Measurements from ENCODE around the gene RFT1.

RFT1 gene

GRCh38 chr3:53122255-53122932, 7.8 kb downstream of the RFT1 start:
- no peak for DNase-seq

- DNase-seq: no peak
Measured at GRCh38 chr3:53120336-53120735, 9.9 kb downstream of the RFT1 start.

- no peak for DNase-seq
Measured at GRCh38 chr3:53116956-53117355, 13.3 kb downstream of the RFT1 start.

GRCh38 chr3:53114412-53115074, 15.7 kb downstream of the RFT1 start:
- no peak for DNase-seq

- DNase-seq: peak; percentile 62
Measured at GRCh38 chr3:53114011-53114400, 16.2 kb downstream of the RFT1 start.

GRCh38 chr3:53113293-53114010, 16.8 kb downstream of the RFT1 start:
- no peak for DNase-seq

- no peak for DNase-seq
Measured at GRCh38 chr3:53111822-53112221, 18.4 kb downstream of the RFT1 start.

GRCh38 chr3:53109891-53110771, 20.1 kb downstream of the RFT1 start:
- no peak for DNase-seq

GRCh38 chr3:53109190-53109589, 21.0 kb downstream of the RFT1 start:
- no peak for DNase-seq

- DNase-seq: no peak
Measured at GRCh38 chr3:53104762-53105161, 25.5 kb downstream of the RFT1 start.

GRCh38 chr3:53103397-53104296, 26.6 kb downstream of the RFT1 start:
- no peak for DNase-seq

- peak; percentile 2 for DNase-seq
Measured at GRCh38 chr3:53102601-53103147, 27.6 kb downstream of the RFT1 start.

- no peak for DNase-seq
Measured at GRCh38 chr3:53101956-53102355, 28.3 kb downstream of the RFT1 start.

GRCh38 chr3:53100818-53101466, 29.3 kb downstream of the RFT1 start:
- DNase-seq: no peak

- DNase-seq: no peak
Measured at GRCh38 chr3:53097887-53098286, 32.3 kb downstream of the RFT1 start.

GRCh38 chr3:53092942-53093341, 37.3 kb downstream of the RFT1 start:
- no peak for DNase-seq

GRCh38 chr3:53092216-53092615, 38.0 kb downstream of the RFT1 start:
- no peak for DNase-seq

- DNase-seq: no peak
Measured at GRCh38 chr3:53091011-53091410, 39.2 kb downstream of the RFT1 start.

- DNase-seq: no peak
Measured at GRCh38 chr3:53089511-53089910, 40.7 kb downstream of the RFT1 start.

GRCh38 chr3:53085476-53085875, 44.8 kb downstream of the RFT1 start:
- DNase-seq: no peak

Measured in activated effector memory CD4-positive, alpha-beta T cell treated with Interleukin-2 at 50 U/mL for 16 hours (primary cell).